Mesendoderm (in vitro differentiated cells): ENCODE measurements around the gene NRXN3.

Source experiments
- DNase-seq: peaks from one replicate; pipeline ENCODE4 v3.0.0; 2013
- H2AK5ac ChIP-seq: 2 replicates; pipeline ENCODE4 v1.6.1; 2013; ENCODE audit warnings: low read length, inconsistent platforms
- H2BK120ac ChIP-seq: 2 replicates; pipeline ENCODE4 v1.6.1; 2013; ENCODE audit warnings: low read depth, mild to moderate bottlenecking, low read length, moderate library complexity, mixed read lengths
- H2BK15ac ChIP-seq: replicated peaks from 2 replicates; pipeline ENCODE4 v1.6.1; 2013; ENCODE audit warnings: low read depth, mild to moderate bottlenecking, moderate library complexity
- H2BK5ac ChIP-seq: 2 replicates; pipeline ENCODE4 v1.6.1; 2013; ENCODE audit warnings: low read length, inconsistent platforms
- H3K18ac ChIP-seq: 2 replicates; pipeline ENCODE4 v1.6.1; 2013; ENCODE audit warnings: mild to moderate bottlenecking, low read length, mixed read lengths
- H3K23ac ChIP-seq: one replicate; pipeline ENCODE4 v1.6.1; 2013; ENCODE audit warnings: low read length
- H3K27ac ChIP-seq: 2 replicates; pipeline ENCODE4 v1.5.1; 2013; ENCODE audit warnings: low read depth, mild to moderate bottlenecking, inconsistent platforms, low read length, moderate library complexity
- H3K27me3 ChIP-seq: 2 replicates; pipeline ENCODE4 v1.6.1; 2013; ENCODE audit warnings: low read length, control low read depth, mild to moderate bottlenecking, inconsistent platforms; ENCODE audit not compliant: insufficient read depth, poor library complexity
- H3K36me3 ChIP-seq: 2 replicates; pipeline ENCODE4 v1.6.1; 2013; ENCODE audit warnings: low read length, inconsistent platforms; ENCODE audit not compliant: control insufficient read depth, insufficient read depth
- H3K4ac ChIP-seq: one replicate; pipeline ENCODE4 v1.6.1; 2013; ENCODE audit warnings: low read depth, mild to moderate bottlenecking, low read length, moderate library complexity
- H3K4me1 ChIP-seq: 2 replicates; pipeline ENCODE4 v1.6.1; 2013; ENCODE audit warnings: low read depth, low read length, inconsistent platforms; ENCODE audit not compliant: control insufficient read depth
- H3K4me2 ChIP-seq: 2 replicates; pipeline ENCODE4 v1.6.1; 2013; ENCODE audit warnings: low read length
- H3K4me3 ChIP-seq: 2 replicates; pipeline ENCODE4 v1.5.1; 2013; ENCODE audit warnings: mild to moderate bottlenecking, low read length
- H3K56ac ChIP-seq: one replicate; pipeline ENCODE4 v1.6.1; 2013; ENCODE audit warnings: low read length
- H3K79me1 ChIP-seq: 2 replicates; pipeline ENCODE4 v1.6.1; 2013; ENCODE audit warnings: low read length, inconsistent platforms
- H3K79me2 ChIP-seq: 2 replicates; pipeline ENCODE4 v1.6.1; 2013; ENCODE audit warnings: mild to moderate bottlenecking, low read length; ENCODE audit not compliant: control insufficient read depth, insufficient read depth
- H3K9ac ChIP-seq: 2 replicates; pipeline ENCODE4 v1.6.1; 2013; ENCODE audit warnings: low read length, inconsistent platforms
- H4K5ac ChIP-seq: one replicate; pipeline ENCODE4 v1.6.1; 2013; ENCODE audit warnings: low read length
- H4K8ac ChIP-seq: one replicate; pipeline ENCODE4 v1.6.1; 2013; ENCODE audit warnings: low read depth, mild to moderate bottlenecking, control low read depth, low read length, moderate library complexity
- WGBS: extraction: QIAGEN DNeasy Blood & Tissue Kit; methylation state at CpG from one replicate; pipeline ENCODE4 v1.1.7; 2013; ENCODE audit warnings: low lambda C conversion rate, missing lambda C conversion rate; ENCODE audit not compliant: insufficient coverage; ENCODE audit errors: extremely low coverage; 5-methylcytosine and 5-hydroxymethylcytosine counted together

NRXN3 gene

DNA sequence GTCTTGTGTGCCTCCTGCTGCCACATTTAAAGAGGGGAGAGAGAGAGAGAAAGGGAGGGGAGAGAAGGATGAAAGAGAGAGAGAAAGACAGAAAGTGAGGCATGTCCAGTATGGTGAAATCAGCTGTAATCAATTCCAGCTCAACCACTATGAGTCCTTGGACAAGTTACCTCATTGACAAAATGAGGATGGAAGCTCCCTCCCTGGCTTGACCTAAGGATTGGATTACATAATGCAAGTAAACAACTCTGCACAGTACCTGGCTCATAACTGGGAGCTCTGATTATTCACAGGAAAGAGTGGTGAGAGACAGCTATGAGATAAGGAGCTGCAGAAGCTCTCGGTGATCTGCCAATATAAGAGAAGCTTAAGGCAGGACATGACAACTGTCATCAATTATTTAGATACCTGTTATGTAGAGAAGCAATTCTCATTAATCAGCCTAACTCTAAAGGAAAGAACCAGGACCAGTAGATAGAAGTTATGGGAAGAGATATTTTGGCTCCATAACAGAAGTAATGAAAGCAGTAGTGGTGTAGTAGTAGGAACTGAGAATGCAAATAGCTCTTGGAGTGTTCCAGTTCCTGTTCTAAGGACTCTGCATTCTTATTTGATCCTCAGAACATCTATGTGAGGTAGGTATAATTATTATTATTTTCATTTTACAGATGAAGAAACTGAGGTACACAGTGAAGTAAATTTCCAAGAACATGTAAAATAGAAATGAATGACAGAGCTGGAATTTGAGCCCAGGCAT, 1249.6 kb downstream of the NRXN3 start:
- Histone ChIP-seq H2AK5ac (no peak overlapping the region), H3K27ac (no peak overlapping the region), H3K4ac (no peak overlapping the region), H3K23ac (no peak overlapping the region), H4K8ac (no peak overlapping the region), H2BK5ac (no peak overlapping the region), H3K18ac (no peak overlapping the region), H3K79me1 (no peaks in the 10 kb centered on the region), H3K4me1 (no peaks in the 10 kb centered on the region), H4K5ac (no peak overlapping the region), H3K4me3 (no peak overlapping the region), H3K27me3 (no peaks in the 10 kb centered on the region), H2BK15ac (no peak overlapping the region), H3K79me2 (no peaks in the 10 kb centered on the region), H3K9ac (no peak overlapping the region), H2BK120ac (no peak overlapping the region), H3K56ac (no peak overlapping the region), H3K36me3 (no peaks in the 10 kb centered on the region), H3K4me2 (no peak overlapping the region)
- WGBS: no CpG with 5 or more reads among the region's 1 CpG
- no peak for DNase-seq

DNA sequence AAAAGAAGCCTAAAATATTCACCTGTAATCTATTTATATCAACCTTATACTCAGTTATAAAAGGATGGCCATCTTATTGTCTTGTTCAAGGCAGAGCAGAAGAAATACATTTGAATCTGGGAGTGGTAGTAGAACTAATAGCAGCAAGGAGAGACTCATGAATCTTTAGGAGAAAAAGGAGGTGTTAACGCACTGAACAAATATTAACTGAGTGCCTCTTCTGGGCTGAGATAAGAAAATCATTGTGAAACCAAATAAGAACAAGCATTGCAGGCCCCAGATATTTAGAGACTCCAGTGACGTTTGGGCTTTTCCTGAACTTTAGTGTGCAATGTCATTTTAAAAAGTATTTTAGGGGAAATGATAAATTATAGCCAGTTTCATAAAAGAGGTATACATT, 1250.6 kb downstream of the NRXN3 start:
- Histone ChIP-seq H3K4me1 (no peaks in the 10 kb centered on the region), H4K8ac (no peak overlapping the region), H3K27me3 (no peaks in the 10 kb centered on the region), H3K36me3 (no peaks in the 10 kb centered on the region), H3K4me3 (no peak overlapping the region), H3K23ac (no peak overlapping the region), H3K4me2 (no peak overlapping the region), H4K5ac (no peak overlapping the region), H3K56ac (no peak overlapping the region), H2AK5ac (no peak overlapping the region), H3K9ac (no peak overlapping the region), H3K18ac (no peak overlapping the region), H2BK120ac (no peak overlapping the region), H2BK5ac (no peak overlapping the region), H2BK15ac (no peak overlapping the region), H3K79me1 (no peaks in the 10 kb centered on the region), H3K4ac (no peak overlapping the region), H3K27ac (no peak overlapping the region), H3K79me2 (no peaks in the 10 kb centered on the region)
- no peak for DNase-seq
- whole genome bisulfite sequencing: no CpG with 5 or more reads among the region's 2 CpGs

DNA sequence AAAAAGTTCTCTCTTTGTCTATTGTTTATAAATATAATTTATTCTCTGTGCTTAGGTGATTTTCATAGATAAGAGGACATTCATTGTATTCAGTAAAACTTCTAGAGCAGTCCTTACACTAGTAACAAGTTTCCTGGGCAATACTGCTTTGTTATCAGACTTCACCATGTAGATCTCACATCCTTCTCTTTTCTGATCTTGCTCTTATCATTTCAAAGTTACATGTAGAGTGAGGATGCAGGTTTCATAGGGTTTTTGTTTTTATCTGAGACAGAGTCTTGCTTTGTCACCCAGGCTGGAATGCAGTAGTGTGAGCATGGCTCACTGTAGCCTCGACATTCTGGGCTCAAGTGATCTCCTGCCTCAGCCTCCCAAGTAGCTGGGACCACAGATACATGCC, 1251.6 kb downstream of the NRXN3 start:
- no peaks in the 10 kb centered on the region for H3K4me1 ChIP-seq
- no peak overlapping the region for H2AK5ac ChIP-seq
- H3K79me2 ChIP-seq: no peaks in the 10 kb centered on the region
- H3K4ac ChIP-seq: no peak overlapping the region
- no peaks in the 10 kb centered on the region for H3K36me3 ChIP-seq
- no peaks in the 10 kb centered on the region for H3K27me3 ChIP-seq
- no peak overlapping the region for H3K9ac ChIP-seq
- H3K79me1 ChIP-seq: no peaks in the 10 kb centered on the region
- H3K4me2 ChIP-seq: no peak overlapping the region
- H4K8ac ChIP-seq: no peak overlapping the region
- H3K18ac ChIP-seq: no peak overlapping the region
- no CpG with 5 or more reads among the region's 1 CpG for WGBS
- H3K27ac ChIP-seq: no peak overlapping the region
- no peak overlapping the region for H2BK120ac ChIP-seq
- no peak overlapping the region for H3K56ac ChIP-seq
- no peak for DNase-seq
- no peak overlapping the region for H3K23ac ChIP-seq
- H2BK15ac ChIP-seq: no peak overlapping the region
- no peak overlapping the region for H3K4me3 ChIP-seq
- H2BK5ac ChIP-seq: no peak overlapping the region
- no peak overlapping the region for H4K5ac ChIP-seq

DNA sequence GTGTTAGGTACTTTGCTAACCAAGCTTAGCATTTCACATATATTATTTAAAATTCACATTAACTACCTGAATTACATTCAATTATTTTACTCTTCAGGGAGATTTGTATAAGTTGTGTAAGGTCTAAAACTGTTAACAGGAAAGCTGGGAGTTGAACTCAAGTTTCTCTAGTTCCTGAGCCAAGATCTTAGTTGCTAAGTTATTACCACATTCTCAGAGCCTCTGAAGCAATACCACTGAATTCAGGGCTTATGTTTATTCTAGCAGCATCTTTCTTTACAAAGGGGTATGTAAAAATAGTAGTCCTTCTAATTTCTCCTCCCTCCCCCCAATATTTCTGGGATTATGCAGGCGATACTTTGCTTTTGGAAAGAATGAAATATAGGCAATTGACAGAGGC, 1254.3 kb downstream of the NRXN3 start:
- no peak overlapping the region for H3K4me3 ChIP-seq
- H3K27me3 ChIP-seq: no peaks in the 10 kb centered on the region
- no peaks in the 10 kb centered on the region for H3K4me1 ChIP-seq
- no peak overlapping the region for H3K18ac ChIP-seq
- no peaks in the 10 kb centered on the region for H3K79me1 ChIP-seq
- H4K8ac ChIP-seq: no peak overlapping the region
- no peak for DNase-seq
- no peak overlapping the region for H2BK15ac ChIP-seq
- no peak overlapping the region for H3K23ac ChIP-seq
- no peak overlapping the region for H3K9ac ChIP-seq
- no peak overlapping the region for H3K27ac ChIP-seq
- no peak overlapping the region for H2AK5ac ChIP-seq
- no peak overlapping the region for H3K56ac ChIP-seq
- H2BK5ac ChIP-seq: no peak overlapping the region
- H3K79me2 ChIP-seq: no peaks in the 10 kb centered on the region
- H3K36me3 ChIP-seq: no peaks in the 10 kb centered on the region
- no peak overlapping the region for H3K4me2 ChIP-seq
- H3K4ac ChIP-seq: no peak overlapping the region
- H4K5ac ChIP-seq: no peak overlapping the region
- no peak overlapping the region for H2BK120ac ChIP-seq
- no CpG with 5 or more reads among the region's 1 CpG for WGBS

DNA sequence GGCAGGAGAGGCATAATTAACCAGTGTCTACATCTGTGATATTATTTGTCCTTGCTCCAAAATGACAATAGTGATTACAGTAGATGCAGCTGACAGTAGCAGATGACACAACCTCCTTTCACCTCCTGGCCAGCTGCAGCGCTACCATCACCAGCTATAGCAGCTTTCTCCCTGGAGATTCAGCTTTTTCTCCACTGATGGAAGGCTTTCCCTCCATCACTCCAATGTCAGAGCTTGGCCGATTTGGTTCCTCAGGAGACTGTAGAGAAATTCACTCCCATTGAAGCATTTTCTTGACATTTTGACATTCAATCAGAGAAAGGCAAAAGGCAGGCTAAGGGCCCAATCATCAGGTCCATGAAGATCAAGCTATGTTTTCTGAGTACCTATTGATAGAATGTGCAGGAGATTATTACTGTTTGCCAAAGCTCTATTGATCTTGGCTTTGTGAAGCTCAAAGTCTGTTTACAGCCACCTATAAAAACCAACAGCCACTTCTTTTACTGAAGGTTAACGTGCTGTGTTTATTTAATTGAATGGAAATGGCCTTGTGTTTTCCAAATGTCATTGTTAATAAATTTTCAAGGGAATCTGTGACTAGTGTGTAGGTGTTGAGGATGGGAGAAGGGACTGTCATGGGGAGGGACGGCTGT, 1256.1 kb downstream of the NRXN3 start:
- no peak overlapping the region for H4K5ac ChIP-seq
- no peak overlapping the region for H3K4me2 ChIP-seq
- H3K4me3 ChIP-seq: no peak overlapping the region
- H2BK5ac ChIP-seq: no peak overlapping the region
- no peaks in the 10 kb centered on the region for H3K4me1 ChIP-seq
- H3K56ac ChIP-seq: no peak overlapping the region
- H3K27me3 ChIP-seq: no peaks in the 10 kb centered on the region
- no peak overlapping the region for H2BK15ac ChIP-seq
- no peaks in the 10 kb centered on the region for H3K79me1 ChIP-seq
- H3K27ac ChIP-seq: no peak overlapping the region
- no peak overlapping the region for H3K18ac ChIP-seq
- H3K36me3 ChIP-seq: no peaks in the 10 kb centered on the region
- no peak overlapping the region for H4K8ac ChIP-seq
- H2AK5ac ChIP-seq: no peak overlapping the region
- no peak overlapping the region for H2BK120ac ChIP-seq
- H3K23ac ChIP-seq: no peak overlapping the region
- WGBS: no CpG with 5 or more reads among the region's 4 CpGs
- no peaks in the 10 kb centered on the region for H3K79me2 ChIP-seq
- no peak overlapping the region for H3K4ac ChIP-seq
- no peak for DNase-seq
- no peak overlapping the region for H3K9ac ChIP-seq
